ENCODE data around the gene LRRC8A.
"Not testable (repeated sequence)": the region's sequence is repeated elsewhere in the genome, so short reads cannot be mapped to it uniquely, and the experiment has no call there.

The LRRC8A gene

DNA sequence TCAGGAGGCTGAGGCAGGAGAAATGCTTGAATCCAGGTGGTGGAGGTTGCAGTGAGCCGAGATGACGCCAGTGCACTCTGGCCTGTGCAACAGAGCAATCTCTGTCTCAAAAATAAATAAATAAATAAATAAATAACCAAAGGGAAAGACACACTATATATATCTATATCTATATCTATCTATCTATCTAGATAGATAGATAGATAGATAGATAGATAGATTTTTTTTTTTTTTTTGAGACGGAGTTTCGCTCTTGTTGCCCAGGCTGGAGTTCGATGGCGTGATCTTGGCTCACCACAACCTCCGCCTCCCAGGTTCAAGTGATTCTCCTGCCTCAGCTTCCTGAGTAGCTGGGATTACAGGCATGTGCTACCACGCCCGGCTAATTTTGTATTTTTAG lies 79.5 kb downstream of the LRRC8A start:
- not testable (repeated sequence) for DNase-seq (ENCODE audit: low read depth in 2 of 2)

Data from stimulated activated CD4-positive, alpha-beta T cell treated with anti-CD3 and anti-CD28 coated beads, Interleukin-15, amount 100 ng/mL, for 48 hours (primary cell).